Measurements from ENCODE around the gene ATP11A. TPM values are rescaled to one million over a fixed set of nuclear protein-coding genes. Genes with fewer than 3 reads are reported as not detected.

ATP11A gene
- total and polyA plus RNA-seq, 2 experiments from 2014 or later = 28.7 to 30.8 TPM

DNA sequence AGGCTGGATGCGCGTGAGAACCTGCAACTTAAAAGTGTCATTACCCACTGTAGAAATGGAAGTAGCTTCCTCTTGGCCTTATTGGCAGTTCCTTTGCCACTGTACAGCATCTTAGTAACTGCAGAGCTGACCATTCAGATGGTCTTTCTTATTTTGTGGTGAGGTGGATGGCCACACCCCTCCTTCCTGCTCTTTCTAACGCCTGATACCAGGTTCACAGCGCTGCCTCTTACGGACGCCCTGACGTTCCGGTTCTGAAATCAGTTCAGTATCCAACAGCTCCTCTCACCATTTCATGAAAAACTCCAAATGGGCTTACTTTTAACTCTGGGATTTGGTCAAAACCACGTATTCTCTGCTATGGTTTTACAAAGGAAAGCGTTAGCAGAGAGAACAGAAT is 134.6 kb downstream of the ATP11A start:
- Histone ChIP-seq H3K4me3 (no peak overlapping the region), H3K36me3 (replicated peaks; ENCODE audit: insufficient read depth, low read depth) (no peaks in the 10 kb centered on the region), H3K27me3 (no peaks in the 10 kb centered on the region), H2AFZ (no peak overlapping the region), H3K9me3 (ENCODE audit: low read depth) (no peaks in the 10 kb centered on the region), H3K9me2 (replicated peaks; ENCODE audit: insufficient read depth) (no peaks in the 10 kb centered on the region), H3K4me1 (ENCODE audit: insufficient read depth) (no peaks in the 10 kb centered on the region), H3K4me2 (no peak overlapping the region), H4K20me1 (ENCODE audit: insufficient read depth, poor library complexity, severe bottlenecking) (no peaks in the 10 kb centered on the region), H3K79me2 (no peaks in the 10 kb centered on the region), H3K27ac (no peak overlapping the region)
- WGBS (ENCODE audit: low lambda C conversion rate, missing lambda C conversion rate) = 96% methylated on average over 10 of the region's 10 CpGs
- DNase-seq (ENCODE audit: low spot score) = no peak
- TF ChIP-seq EZH2phosphoT487 (IDR thresholded peaks at IDR 0.05; ENCODE audit: low read depth, severe bottlenecking, unreplicated experiment) = no peak
- TF ChIP-seq EZH2 (IDR thresholded peaks at IDR 0.05; ENCODE audit: borderline replicate concordance) = no peak
- TF ChIP-seq, protein P1, sequence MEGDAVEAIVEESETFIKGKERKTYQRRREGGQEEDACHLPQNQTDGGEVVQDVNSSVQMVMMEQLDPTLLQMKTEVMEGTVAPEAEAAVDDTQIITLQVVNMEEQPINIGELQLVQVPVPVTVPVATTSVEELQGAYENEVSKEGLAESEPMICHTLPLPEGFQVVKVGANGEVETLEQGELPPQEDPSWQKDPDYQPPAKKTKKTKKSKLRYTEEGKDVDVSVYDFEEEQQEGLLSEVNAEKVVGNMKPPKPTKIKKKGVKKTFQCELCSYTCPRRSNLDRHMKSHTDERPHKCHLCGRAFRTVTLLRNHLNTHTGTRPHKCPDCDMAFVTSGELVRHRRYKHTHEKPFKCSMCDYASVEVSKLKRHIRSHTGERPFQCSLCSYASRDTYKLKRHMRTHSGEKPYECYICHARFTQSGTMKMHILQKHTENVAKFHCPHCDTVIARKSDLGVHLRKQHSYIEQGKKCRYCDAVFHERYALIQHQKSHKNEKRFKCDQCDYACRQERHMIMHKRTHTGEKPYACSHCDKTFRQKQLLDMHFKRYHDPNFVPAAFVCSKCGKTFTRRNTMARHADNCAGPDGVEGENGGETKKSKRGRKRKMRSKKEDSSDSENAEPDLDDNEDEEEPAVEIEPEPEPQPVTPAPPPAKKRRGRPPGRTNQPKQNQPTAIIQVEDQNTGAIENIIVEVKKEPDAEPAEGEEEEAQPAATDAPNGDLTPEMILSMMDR (IDR thresholded peaks at IDR 0.05; ENCODE audit: poor library complexity) = no peak

DNA sequence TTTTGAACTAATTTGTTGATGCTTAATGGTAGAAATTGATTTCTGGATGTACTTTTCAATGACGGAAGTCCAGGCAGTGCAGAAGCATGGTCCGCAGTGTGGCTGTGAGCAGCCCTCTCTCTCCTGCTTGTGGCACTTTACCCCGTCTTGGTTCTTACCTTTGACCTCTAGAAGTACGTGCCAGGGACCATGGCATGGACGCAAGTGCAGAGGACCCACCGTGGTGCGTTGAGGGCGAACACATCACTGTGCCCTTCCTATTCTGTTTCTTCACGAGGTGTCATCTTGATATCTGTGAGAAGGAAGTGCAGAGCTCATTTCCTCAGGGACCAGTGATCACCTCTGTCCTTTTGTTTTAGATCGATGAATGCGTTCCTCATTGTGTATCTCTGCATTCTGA is 135.2 kb downstream of the ATP11A start:
- no peaks in the 10 kb centered on the region for H3K9me2 ChIP-seq (replicated peaks; ENCODE audit: insufficient read depth)
- H3K4me2 ChIP-seq = no peak overlapping the region
- H3K79me2 ChIP-seq = no peaks in the 10 kb centered on the region
- H3K4me3 ChIP-seq = no peak overlapping the region
- no peaks in the 10 kb centered on the region for H3K4me1 ChIP-seq (ENCODE audit: insufficient read depth)
- H3K27me3 ChIP-seq = no peaks in the 10 kb centered on the region
- DNase-seq (ENCODE audit: low spot score) = no peak
- no peak overlapping the region for H3K27ac ChIP-seq
- TF ChIP-seq, protein P1 (IDR thresholded peaks at IDR 0.05; ENCODE audit: poor library complexity) = no peak
- TF ChIP-seq EZH2 (IDR thresholded peaks at IDR 0.05; ENCODE audit: borderline replicate concordance) = no peak
- TF ChIP-seq EZH2phosphoT487 (IDR thresholded peaks at IDR 0.05; ENCODE audit: low read depth, severe bottlenecking, unreplicated experiment) = no peak
- 97% methylated on average over 11 of the region's 11 CpGs for WGBS (ENCODE audit: low lambda C conversion rate, missing lambda C conversion rate)
- no peaks in the 10 kb centered on the region for H4K20me1 ChIP-seq (ENCODE audit: insufficient read depth, poor library complexity, severe bottlenecking)
- no peaks in the 10 kb centered on the region for H3K36me3 ChIP-seq (replicated peaks; ENCODE audit: insufficient read depth, low read depth)
- no peaks in the 10 kb centered on the region for H3K9me3 ChIP-seq (ENCODE audit: low read depth)
- no peak overlapping the region for H2AFZ ChIP-seq

- TF ChIP-seq EZH2phosphoT487 (IDR thresholded peaks at IDR 0.05; ENCODE audit: low read depth, severe bottlenecking, unreplicated experiment) (no peak), EZH2 (IDR thresholded peaks at IDR 0.05; ENCODE audit: borderline replicate concordance) (no peak)
- TF ChIP-seq, protein P1 (IDR thresholded peaks at IDR 0.05; ENCODE audit: poor library complexity) = no peak
- no peaks in the 10 kb centered on the region for H3K36me3 ChIP-seq (replicated peaks; ENCODE audit: insufficient read depth, low read depth)
- no peak overlapping the region for H2AFZ ChIP-seq
- no peak for DNase-seq (ENCODE audit: low spot score)
- H3K9me2 ChIP-seq (replicated peaks; ENCODE audit: insufficient read depth) = no peaks in the 10 kb centered on the region
- no peaks in the 10 kb centered on the region for H3K4me1 ChIP-seq (ENCODE audit: insufficient read depth)
- H3K79me2 ChIP-seq = no peaks in the 10 kb centered on the region
- WGBS (ENCODE audit: low lambda C conversion rate, missing lambda C conversion rate) = 92% methylated on average over 6 of the region's 6 CpGs
- H3K27me3 ChIP-seq = no peaks in the 10 kb centered on the region
- no peak overlapping the region for H3K4me3 ChIP-seq
- H4K20me1 ChIP-seq (ENCODE audit: insufficient read depth, poor library complexity, severe bottlenecking) = no peaks in the 10 kb centered on the region
- no peaks in the 10 kb centered on the region for H3K9me3 ChIP-seq (ENCODE audit: low read depth)
- H3K4me2 ChIP-seq = no peak overlapping the region
- H3K27ac ChIP-seq = no peak overlapping the region
These were observed 136.0 kb downstream of the ATP11A start for GRCh38 chr13:112825875-112826274.

GRCh38 chr13:112826565-112826964 is 136.7 kb downstream of the ATP11A start:
- Histone ChIP-seq H3K9me2 (replicated peaks; ENCODE audit: insufficient read depth) (no peaks in the 10 kb centered on the region), H3K4me1 (ENCODE audit: insufficient read depth) (no peaks in the 10 kb centered on the region), H4K20me1 (ENCODE audit: insufficient read depth, poor library complexity, severe bottlenecking) (no peaks in the 10 kb centered on the region), H3K27ac (no peak overlapping the region), H3K27me3 (no peaks in the 10 kb centered on the region), H3K4me2 (no peak overlapping the region), H3K79me2 (no peaks in the 10 kb centered on the region), H3K9me3 (ENCODE audit: low read depth) (no peaks in the 10 kb centered on the region), H3K4me3 (no peak overlapping the region), H2AFZ (no peak overlapping the region), H3K36me3 (replicated peaks; ENCODE audit: insufficient read depth, low read depth) (no peaks in the 10 kb centered on the region)
- DNase-seq (ENCODE audit: low spot score) = no peak
- 91% methylated on average over 14 of the region's 14 CpGs for WGBS (ENCODE audit: low lambda C conversion rate, missing lambda C conversion rate)
- TF ChIP-seq EZH2phosphoT487 (IDR thresholded peaks at IDR 0.05; ENCODE audit: low read depth, severe bottlenecking, unreplicated experiment) = no peak
- TF ChIP-seq, protein P1 (IDR thresholded peaks at IDR 0.05; ENCODE audit: poor library complexity) = no peak
- TF ChIP-seq EZH2 (IDR thresholded peaks at IDR 0.05; ENCODE audit: borderline replicate concordance) = no peak
